Aortic smooth muscle cell (primary cell): ENCODE measurements around the gene OR52E4. TPM values are rescaled to one million over a fixed set of nuclear protein-coding genes. Genes with fewer than 3 reads are reported as not detected.

Source experiments
- total RNA-seq: library from RNA; depleted of rRNA; stranded (reverse); fragments of >200 nt; gene quantifications from 2 replicates; pipeline ENCODE4 v1.2.3, GENCODE V29; 2014

The OR52E4 gene
- not detected in 2 replicates for total RNA-seq

DNA sequence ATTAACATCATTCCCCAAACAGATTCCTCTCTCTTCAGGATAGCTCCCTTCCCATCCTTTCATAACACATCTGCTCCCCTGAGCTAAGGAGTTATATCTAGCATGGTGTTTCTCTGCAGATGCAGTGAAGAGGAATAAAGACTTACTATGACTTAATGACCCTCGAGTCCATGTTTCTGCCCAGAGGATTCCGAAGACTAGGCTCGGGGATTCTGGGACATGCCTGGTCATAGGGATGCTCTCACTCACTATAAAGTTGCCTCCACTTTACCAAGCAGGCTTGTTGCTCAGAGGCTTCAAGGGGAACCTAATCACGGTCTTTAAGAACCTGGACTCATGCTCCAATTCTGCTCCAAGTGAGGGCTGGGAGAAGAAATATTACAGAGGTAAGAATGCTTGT lies at the start of gene OR52E4:
Gene OR52E4 (plus strand): TSS at position 301 of the 400 bp plus-strand sequence. CDS start 3,664 bp downstream, outside the sequence.

DNA sequence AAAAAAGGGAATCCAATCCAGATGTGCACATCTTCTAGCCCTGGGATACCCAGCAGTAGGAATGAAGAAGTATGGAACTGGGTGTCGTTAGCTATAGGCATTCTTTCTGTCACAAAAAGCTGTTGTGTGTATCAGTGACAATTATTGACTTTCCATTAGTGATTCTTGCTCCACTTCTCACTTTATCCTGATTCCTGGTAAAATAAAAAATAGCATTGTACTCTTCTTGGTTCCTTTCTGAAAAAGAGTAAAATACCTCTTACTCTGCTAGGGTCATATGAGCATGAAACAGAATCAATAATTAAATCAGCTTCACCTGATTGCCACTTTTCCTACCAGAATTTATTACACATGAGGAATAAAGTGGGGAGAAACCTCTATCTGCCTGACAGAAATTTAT lies 38.6 kb upstream of the OR52E4 start, which contains the start of gene OR52E6:
Gene OR52E6 (minus strand): TSS at position 101 of the 400 bp plus-strand sequence. CDS start 0 bp downstream, at position 101.

DNA sequence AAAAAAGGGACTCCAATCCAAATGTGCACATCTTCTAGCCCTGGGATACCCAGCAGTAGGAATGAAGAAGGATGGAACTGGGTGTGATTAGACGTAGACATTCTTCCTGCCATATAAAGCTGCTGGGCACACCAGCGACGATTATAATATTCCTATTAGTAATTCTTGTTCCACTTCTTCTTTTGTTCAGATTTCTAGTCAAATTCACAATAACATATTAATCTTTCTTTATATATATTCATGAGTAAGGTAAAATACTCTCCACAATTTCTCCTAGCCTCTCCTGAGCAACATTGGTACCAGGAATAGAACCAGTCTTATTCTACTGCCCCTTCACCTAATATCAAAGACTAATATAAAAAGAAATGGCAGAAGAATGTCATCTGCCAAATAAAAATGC lies 22.8 kb upstream of the OR52E4 start, which contains the start of gene OR52E8:
Gene OR52E8 (minus strand): TSS at position 101 of the 400 bp plus-strand sequence. CDS start 0 bp downstream, at position 101.

DNA sequence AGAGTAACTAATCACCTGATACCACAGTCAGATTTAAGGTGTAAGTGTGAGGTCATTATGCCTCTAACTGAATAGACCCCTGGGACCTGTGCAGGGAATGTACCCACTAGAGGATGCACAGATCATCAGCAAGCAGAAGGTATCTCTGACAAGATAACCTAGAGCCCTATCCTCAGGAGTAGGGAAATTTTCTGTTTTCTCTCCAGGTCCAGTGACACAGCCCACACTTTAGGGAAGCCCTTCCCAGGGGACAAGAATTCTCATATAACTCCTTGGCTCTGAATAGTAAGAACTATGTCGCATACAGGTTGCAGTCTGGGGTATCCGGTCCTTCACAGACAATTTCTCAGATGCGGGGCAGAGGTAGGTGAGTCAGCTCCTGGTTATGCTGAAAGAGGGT lies 12.5 kb downstream of the OR52E4 start, which contains the start of gene OR52E5:
Gene OR52E5 (plus strand): TSS at position 301 of the 400 bp plus-strand sequence. CDS start 7,569 bp downstream, outside the sequence.

Other genes with a start within 250 kb of the OR52E4 start
- gene TRIM5, start 195.6 kb upstream of the OR52E4 start, total RNA-seq: 36.5 and 55.3 TPM in 2 replicates
- gene TRIM22, start 190.8 kb upstream of the OR52E4 start, total RNA-seq: 69.4 and 128 TPM in 2 replicates
- 0.06 TPM in 1 of 2 replicates, not detected in the other for gene OR56B1, start 144.2 kb upstream of the OR52E4 start, total RNA-seq
- not detected in 2 replicates for gene OR52N4, start 126.4 kb upstream of the OR52E4 start, total RNA-seq
- gene OR52N5, start 97.3 kb upstream of the OR52E4 start, total RNA-seq: not detected in 2 replicates
- gene OR52N1, start 89.4 kb upstream of the OR52E4 start, total RNA-seq: not detected in 2 replicates
- not detected in 2 replicates for gene OR52N2, start 71.7 kb upstream of the OR52E4 start, total RNA-seq
- gene OR52E6, start 38.7 kb upstream of the OR52E4 start, total RNA-seq: not detected in 2 replicates
- not detected in 2 replicates for gene OR52E8, start 22.9 kb upstream of the OR52E4 start, total RNA-seq
- gene OR52E5, start 12.6 kb downstream of the OR52E4 start, total RNA-seq: not detected in 2 replicates
- gene OR56A3, start 61.6 kb downstream of the OR52E4 start, total RNA-seq: not detected in 2 replicates
- gene OR56A5, start 87.9 kb downstream of the OR52E4 start, total RNA-seq: not detected in 2 replicates
- gene OR52L1, start 106.4 kb downstream of the OR52E4 start, total RNA-seq: not detected in 2 replicates
- not detected in 2 replicates for gene OR56A4, start 126.3 kb downstream of the OR52E4 start, total RNA-seq
- gene OR56A1, start 150.1 kb downstream of the OR52E4 start, total RNA-seq: not detected in 2 replicates
- not detected in 2 replicates for gene OR56B4, start 227.1 kb downstream of the OR52E4 start, total RNA-seq